HG03095 (cell line): Measurements from ENCODE around the gene ADARB2.

Source experiments
- ATAC-seq: cut with Tn5 transposase; IDR thresholded peaks from one replicate; pipeline ENCODE4 v1.9.1; 2021; ENCODE audit warnings: moderate library complexity; ENCODE audit not compliant: unreplicated experiment

ADARB2 gene

GRCh38 chr10:1200866-1201807 lies 536.2 kb downstream of the ADARB2 start:
- no peak for ATAC-seq

- no peak for ATAC-seq
Observed at GRCh38 chr10:1199897-1200721, 537.2 kb downstream of the ADARB2 start.

- ATAC-seq, result no peak
Observed at GRCh38 chr10:1199345-1199673, 538.0 kb downstream of the ADARB2 start.

GRCh38 chr10:1198453-1199344 lies 538.6 kb downstream of the ADARB2 start:
- no peak for ATAC-seq

GRCh38 chr10:1197384-1197783 lies 539.9 kb downstream of the ADARB2 start:
- no peak for ATAC-seq

GRCh38 chr10:1196656-1197055 lies 540.7 kb downstream of the ADARB2 start:
- ATAC-seq, result no peak

- no peak for ATAC-seq
Observed at GRCh38 chr10:1195828-1196227, 541.5 kb downstream of the ADARB2 start.

- no peak for ATAC-seq
Observed at GRCh38 chr10:1194161-1194560, 543.2 kb downstream of the ADARB2 start.

GRCh38 chr10:1193561-1193960 lies 543.8 kb downstream of the ADARB2 start:
- ATAC-seq, result no peak

- no peak for ATAC-seq
Observed at GRCh38 chr10:1191752-1192151, 545.6 kb downstream of the ADARB2 start.

GRCh38 chr10:1190791-1191490 lies 546.4 kb downstream of the ADARB2 start:
- no peak for ATAC-seq

- no peak for ATAC-seq
Observed at GRCh38 chr10:1190052-1190395, 547.3 kb downstream of the ADARB2 start.

GRCh38 chr10:1189166-1190051 lies 547.9 kb downstream of the ADARB2 start:
- ATAC-seq, result no peak

GRCh38 chr10:1188558-1189135 lies 548.7 kb downstream of the ADARB2 start:
- no peak for ATAC-seq

GRCh38 chr10:1187855-1188557 lies 549.3 kb downstream of the ADARB2 start:
- ATAC-seq, result no peak

GRCh38 chr10:1187151-1187854 lies 550.0 kb downstream of the ADARB2 start:
- no peak for ATAC-seq

- ATAC-seq, result no peak
Observed at GRCh38 chr10:1186683-1186990, 550.7 kb downstream of the ADARB2 start.
